HTR-8/SVneo (cell line): Measurements from ENCODE around the gene SLC1A2.
A peak's percentile ranks its signal among the peaks of the same experiment; 100 is the strongest.

Experiments
- DNase-seq: peaks from one replicate; pipeline ENCODE4 v3.0.0; 2011; ENCODE audit warnings: low spot score, mixed read lengths; ENCODE audit not compliant: insufficient read length
- FAIRE-seq: peaks from 2 replicates; lab custom pipeline; 2011; peaks lifted over from hg19 to GRCh38; lab: Jason Lieb, UNC

SLC1A2 gene

GRCh38 chr11:35313066-35313759 is 106.1 kb downstream of the SLC1A2 start:
- DNase-seq (no peak), FAIRE-seq (no peak)

DNA sequence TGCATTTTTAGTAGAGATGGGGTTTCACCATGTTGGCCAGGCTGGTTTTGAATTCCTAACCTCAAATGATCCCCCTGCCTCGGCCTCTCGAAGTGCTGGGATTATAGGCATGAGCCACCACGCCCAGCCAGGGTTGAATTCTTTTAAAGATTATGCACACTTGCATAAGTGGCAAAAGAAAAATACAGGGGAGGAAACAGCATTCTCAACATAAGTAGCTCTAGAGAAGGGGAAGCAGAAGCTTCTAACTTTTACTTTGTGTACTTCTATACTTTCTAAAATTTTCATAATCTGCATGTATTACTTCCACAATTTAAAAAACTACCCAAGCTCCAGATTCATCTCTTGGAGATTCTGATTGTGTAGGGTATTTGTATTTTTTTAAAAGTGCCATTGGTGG is 108.0 kb downstream of the SLC1A2 start:
- no peak for DNase-seq
- FAIRE-seq = no peak

DNA sequence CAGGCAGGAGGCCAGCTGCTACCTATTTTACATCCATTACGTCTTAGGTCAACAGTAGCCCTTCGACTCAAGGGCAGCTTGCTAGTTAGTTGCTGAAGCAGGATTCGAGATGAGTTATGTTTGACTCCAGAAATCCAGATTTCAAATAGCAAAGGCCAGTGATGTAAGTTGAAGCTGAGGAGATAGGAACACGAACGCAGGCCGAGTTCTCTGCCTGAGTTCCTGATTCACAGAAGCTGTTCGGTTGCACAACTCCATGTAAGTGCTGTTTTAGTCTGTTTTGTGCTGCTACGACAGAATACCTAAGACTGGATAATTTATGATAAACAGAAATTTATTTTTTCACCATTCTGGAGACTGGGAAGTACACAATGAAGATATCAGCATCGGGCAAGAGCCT is 111.2 kb downstream of the SLC1A2 start:
- DNase-seq = no peak
- FAIRE-seq = no peak

GRCh38 chr11:35307221-35307621 is 112.1 kb downstream of the SLC1A2 start:
- FAIRE-seq (no peak), DNase-seq (no peak)

DNA sequence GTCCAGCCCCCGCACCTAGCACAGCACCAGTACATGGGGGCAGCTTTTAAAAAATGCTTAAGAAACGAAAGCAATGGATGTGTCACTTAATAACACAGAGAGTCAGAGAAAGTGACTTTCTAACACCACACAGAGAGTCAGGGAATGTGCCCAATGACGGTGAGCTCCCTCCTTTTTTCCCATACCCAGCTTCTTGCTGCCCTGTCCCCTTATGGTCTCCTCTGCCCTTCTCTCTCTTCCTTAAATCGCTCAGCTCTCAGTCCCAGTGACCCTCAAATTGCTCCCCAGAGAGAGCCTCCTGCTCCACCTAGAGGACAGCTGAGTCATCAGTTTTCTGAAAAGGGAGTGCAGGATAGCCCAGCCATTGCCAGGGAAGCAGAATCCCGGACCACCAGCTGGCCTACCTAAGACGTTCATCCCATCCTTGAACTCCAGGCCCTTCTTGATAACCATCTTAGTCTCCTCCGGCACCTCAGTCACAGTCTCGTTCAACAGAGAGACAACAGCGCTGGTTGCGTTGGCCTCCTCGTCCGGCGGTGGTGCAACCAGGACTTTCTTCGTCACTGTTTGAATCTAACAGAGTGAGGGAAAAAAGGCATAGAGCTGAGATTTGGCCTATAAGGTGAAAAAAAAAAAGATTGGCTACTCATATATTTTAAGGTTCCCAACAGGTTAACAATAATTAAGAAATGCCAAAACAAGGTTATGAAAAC is 113.5 kb downstream of the SLC1A2 start:
- DNase-seq = peak; percentile 77
- no peak for FAIRE-seq

GRCh38 chr11:35304900-35305460 is 114.4 kb downstream of the SLC1A2 start:
- DNase-seq = no peak
- FAIRE-seq = no peak

GRCh38 chr11:35304386-35304775 is 115.0 kb downstream of the SLC1A2 start:
- no peak for DNase-seq
- no peak for FAIRE-seq

DNA sequence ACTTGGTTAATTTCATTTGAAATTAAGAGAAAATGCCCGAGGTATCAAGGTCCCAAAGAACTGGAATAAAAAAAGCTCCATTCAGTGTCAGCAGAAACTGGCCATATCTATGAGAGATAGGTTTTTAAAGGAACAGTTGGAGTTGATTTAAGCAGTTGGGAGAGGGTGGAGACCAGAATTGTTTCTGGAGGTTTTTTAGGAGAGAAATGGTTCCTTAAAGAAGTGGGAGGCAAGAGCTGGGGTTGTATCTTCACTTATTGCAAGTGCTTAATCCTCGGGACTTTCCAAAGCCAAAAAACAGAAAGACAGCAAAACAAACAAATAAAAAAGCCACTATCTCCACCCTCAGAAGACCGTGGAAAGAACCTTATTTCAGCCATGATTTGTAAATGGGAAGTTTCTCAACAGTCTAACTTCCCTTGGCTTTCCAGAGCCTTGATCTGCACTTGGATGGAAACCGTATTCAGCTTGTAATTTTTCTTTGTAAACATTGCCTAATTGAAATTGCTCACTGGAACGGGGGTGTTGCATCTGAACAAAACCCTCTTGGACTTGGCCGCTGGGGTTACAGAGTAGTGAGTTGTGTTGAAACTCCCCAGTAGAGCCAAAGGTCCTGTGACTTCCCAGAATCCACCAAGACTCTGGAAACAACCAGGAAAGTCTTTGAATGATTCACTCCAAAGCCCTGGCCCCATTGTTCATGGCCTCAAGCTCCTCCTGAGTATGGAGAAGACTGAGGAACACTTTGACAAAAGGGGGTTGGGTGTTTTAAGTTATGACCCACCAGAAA is 115.6 kb downstream of the SLC1A2 start:
- DNase-seq (no peak), FAIRE-seq (no peak)

DNA sequence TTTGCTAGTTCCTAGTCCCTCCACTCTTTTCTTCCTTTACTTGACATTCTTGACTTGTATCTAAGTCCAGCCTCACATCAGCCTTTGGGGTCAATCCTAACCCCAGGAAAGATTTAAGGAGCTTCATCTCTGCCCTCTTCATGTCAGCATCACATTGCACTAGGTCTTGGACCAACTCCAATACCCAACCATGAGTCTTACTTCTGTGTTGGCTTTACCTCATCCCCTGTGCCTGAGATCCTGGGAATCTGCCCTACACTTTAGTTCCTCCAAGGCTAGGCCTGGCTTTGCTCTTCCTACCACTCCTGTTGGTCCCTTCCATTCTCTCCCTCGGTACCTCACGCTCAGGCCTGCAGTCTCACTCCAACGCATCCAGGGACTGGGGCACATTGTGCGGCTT is 117.0 kb downstream of the SLC1A2 start:
- FAIRE-seq (no peak), DNase-seq (no peak)

DNA sequence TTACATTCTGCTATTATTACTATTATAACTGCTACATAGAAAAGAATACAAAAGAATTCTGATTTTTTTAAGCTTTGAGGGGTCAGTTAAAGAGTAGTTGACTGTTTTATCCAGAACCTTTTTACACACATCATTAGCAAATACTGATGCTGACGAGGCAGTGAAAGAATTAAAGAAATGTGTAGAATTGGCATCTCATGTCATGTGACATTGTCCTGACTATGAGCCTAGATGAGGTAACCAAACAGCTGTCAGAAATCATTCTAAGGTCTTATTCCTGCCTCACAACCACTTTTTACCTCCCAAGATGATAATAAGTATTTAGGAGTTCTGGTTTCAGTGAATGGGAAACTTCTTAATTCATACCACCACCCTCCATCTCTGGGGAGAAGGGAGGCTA is 121.0 kb downstream of the SLC1A2 start:
- no peak for FAIRE-seq
- DNase-seq = no peak

DNA sequence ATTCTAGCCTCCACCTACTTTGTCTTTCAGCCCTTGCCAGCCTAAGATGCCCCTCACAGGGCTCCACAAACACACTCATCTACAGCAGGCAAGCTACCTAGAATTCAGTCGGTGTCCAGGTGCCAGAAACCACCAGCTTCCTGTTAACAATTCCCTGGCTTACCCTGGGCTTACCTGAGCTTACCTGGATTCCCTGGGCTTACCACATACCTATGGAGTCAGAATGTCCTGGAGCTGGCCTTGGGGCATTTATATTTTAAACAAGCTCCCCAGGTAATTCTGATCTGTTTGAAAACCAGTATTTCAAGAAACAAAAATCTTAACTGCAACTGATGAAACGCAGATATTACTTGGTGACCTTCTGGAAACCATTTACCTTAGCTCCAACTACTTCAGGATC is 123.6 kb downstream of the SLC1A2 start:
- DNase-seq = no peak
- no peak for FAIRE-seq

- FAIRE-seq (no peak), DNase-seq (no peak)
These were observed 125.7 kb downstream of the SLC1A2 start for GRCh38 chr11:35293699-35294098.

- no peak for DNase-seq
- FAIRE-seq = no peak
These were observed 126.3 kb downstream of the SLC1A2 start for GRCh38 chr11:35293035-35293434.

- DNase-seq = no peak
- FAIRE-seq = no peak
These were observed 127.1 kb downstream of the SLC1A2 start for GRCh38 chr11:35292279-35292678.

DNA sequence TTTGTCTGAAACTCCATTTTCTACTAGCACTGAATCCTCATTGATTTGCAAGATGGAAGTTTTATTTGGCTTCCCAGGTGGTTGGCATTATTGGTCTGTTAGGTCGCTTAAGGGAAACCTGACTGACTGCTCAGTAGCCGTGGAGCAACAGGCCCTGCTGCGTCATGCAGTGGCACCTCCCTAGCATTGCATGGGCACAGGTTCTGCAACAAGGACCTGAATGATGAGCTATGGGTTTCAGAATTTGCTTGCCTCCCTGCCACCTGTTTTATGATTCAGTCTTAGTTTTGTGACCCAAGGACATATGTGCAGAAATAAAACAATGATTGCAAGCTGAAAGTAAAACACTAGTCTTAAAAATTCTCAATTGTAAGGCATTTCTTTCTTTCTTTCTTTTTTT is 128.5 kb downstream of the SLC1A2 start:
- DNase-seq = no peak
- FAIRE-seq = no peak

- peak; percentile 10 for DNase-seq
- peak; percentile 75 for FAIRE-seq
These were observed 129.5 kb downstream of the SLC1A2 start for GRCh38 chr11:35289821-35290220.

DNA sequence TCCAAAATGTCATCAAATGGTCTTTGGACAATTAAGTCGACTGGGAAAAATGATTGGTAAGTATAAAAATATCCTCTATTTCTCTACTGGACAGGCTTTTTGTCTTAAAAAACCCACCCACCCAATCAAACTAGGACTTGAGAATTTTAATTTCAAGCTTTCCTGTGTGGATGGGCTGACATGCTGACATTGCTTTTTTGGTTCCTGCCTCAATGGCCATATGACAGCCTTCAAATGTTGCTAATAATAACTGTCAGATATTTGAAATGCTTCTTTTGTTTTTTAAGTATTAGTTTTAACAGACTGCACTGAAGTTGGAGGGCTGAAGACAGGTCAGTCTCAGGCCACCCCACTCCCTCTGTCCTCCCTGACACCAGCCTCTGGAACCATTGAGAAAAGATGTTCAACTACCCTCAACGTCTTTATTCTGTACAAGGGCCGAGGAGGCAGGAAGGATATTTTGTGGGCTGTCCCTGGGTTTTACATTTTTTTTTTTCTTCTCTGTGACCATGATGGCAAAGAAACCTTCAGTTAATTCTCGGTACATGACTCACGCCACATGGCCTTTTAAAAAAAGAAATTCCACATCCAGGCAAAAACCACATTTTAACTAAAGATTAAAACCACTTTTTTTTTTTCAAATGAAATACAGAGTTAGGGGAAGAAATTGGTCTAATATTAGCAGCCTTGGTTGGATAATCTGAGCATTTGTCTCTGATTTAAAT is 130.4 kb downstream of the SLC1A2 start:
- FAIRE-seq = no peak
- DNase-seq = peak; percentile 48

DNA sequence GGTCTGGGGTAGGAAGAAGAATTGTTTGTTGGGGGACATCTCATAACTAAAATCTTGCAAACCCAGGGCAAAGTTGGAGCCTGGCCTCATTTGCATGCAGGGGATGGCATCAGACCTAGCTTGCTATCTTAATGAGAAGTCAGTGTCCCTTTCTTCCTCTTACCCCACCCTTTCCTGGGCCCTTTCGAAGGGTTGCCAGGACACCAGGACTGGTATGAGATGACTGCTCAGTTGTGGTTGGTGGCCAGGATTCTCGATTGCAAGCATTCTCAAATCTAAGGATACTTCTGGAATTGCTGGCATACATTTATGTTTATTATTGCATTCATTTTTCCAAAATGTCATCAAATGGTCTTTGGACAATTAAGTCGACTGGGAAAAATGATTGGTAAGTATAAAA is 131.0 kb downstream of the SLC1A2 start:
- no peak for DNase-seq
- no peak for FAIRE-seq

GRCh38 chr11:35287344-35287890 is 131.9 kb downstream of the SLC1A2 start:
- DNase-seq = no peak
- no peak for FAIRE-seq

GRCh38 chr11:35286126-35286525 is 133.2 kb downstream of the SLC1A2 start:
- FAIRE-seq (no peak), DNase-seq (no peak)
